Fibroblast of skin of abdomen (primary cell): ENCODE data around the gene ALK.
A peak's percentile ranks its signal among the peaks of the same experiment; 100 is the strongest.

Experiments
- DNase-seq: peaks from one replicate; pipeline ENCODE4 v3.0.0-alpha.2; 2013

Gene ALK

GRCh38 chr2:29182920-29183319 lies 738.5 kb downstream of the ALK start:
- DNase-seq, result no peak

- no peak for DNase-seq
Observed at GRCh38 chr2:29182334-29182733, 739.1 kb downstream of the ALK start.

GRCh38 chr2:29175338-29175737 lies 746.0 kb downstream of the ALK start:
- DNase-seq, result no peak

- no peak for DNase-seq
Observed at GRCh38 chr2:29174937-29175336, 746.4 kb downstream of the ALK start.

- DNase-seq, result peak; percentile 24
Observed at GRCh38 chr2:29166242-29167039, 754.9 kb downstream of the ALK start.

GRCh38 chr2:29165362-29166241 lies 755.8 kb downstream of the ALK start:
- peak; percentile 63 for DNase-seq

GRCh38 chr2:29164091-29164846 lies 757.1 kb downstream of the ALK start:
- DNase-seq, result no peak

GRCh38 chr2:29162204-29162928 lies 759.0 kb downstream of the ALK start:
- DNase-seq, result no peak

GRCh38 chr2:29160184-29160583 lies 761.2 kb downstream of the ALK start:
- DNase-seq, result no peak

- no peak for DNase-seq
Observed at GRCh38 chr2:29159125-29159524, 762.3 kb downstream of the ALK start.

GRCh38 chr2:29157131-29157530 lies 764.3 kb downstream of the ALK start:
- DNase-seq, result no peak

GRCh38 chr2:29155578-29155977 lies 765.8 kb downstream of the ALK start:
- no peak for DNase-seq

GRCh38 chr2:29154610-29155009 lies 766.8 kb downstream of the ALK start:
- DNase-seq, result no peak

GRCh38 chr2:29147963-29148362 lies 773.4 kb downstream of the ALK start:
- no peak for DNase-seq

- DNase-seq, result no peak
Observed at GRCh38 chr2:29146197-29146596, 775.2 kb downstream of the ALK start.

- DNase-seq, result no peak
Observed at GRCh38 chr2:29143657-29144056, 777.7 kb downstream of the ALK start.
